Measurements from ENCODE around the gene FAM163B.

FAM163B gene

GRCh38 chr9:133533857-133534256 is 75.3 kb downstream of the FAM163B start:
- Histone ChIP-seq H3K36me3 (ENCODE audit: control insufficient read depth, insufficient read depth, low read length) (peaks cover 18% of the 10 kb centered on the region), H3K4me3 (ENCODE audit: extremely low read depth, insufficient read depth, low read length, poor library complexity, severe bottlenecking) (peak overlapping the region; percentile 49), H3K9me3 (ENCODE audit: control insufficient read depth, low read length) (no peaks in the 10 kb centered on the region), H3K4me1 (ENCODE audit: control insufficient read depth, insufficient read depth, low read length, poor library complexity, severe bottlenecking) (peaks cover 44% of the 10 kb centered on the region), H3K27ac (ENCODE audit: low read depth, low read length, severe bottlenecking) (peak overlapping the region; percentile 29)
- 67 to 69% methylated on average over 8 to 9 of the region's 9 CpGs for WGBS, 2 experiments (ENCODE audit: insufficient coverage in 2 of 2)

DNA sequence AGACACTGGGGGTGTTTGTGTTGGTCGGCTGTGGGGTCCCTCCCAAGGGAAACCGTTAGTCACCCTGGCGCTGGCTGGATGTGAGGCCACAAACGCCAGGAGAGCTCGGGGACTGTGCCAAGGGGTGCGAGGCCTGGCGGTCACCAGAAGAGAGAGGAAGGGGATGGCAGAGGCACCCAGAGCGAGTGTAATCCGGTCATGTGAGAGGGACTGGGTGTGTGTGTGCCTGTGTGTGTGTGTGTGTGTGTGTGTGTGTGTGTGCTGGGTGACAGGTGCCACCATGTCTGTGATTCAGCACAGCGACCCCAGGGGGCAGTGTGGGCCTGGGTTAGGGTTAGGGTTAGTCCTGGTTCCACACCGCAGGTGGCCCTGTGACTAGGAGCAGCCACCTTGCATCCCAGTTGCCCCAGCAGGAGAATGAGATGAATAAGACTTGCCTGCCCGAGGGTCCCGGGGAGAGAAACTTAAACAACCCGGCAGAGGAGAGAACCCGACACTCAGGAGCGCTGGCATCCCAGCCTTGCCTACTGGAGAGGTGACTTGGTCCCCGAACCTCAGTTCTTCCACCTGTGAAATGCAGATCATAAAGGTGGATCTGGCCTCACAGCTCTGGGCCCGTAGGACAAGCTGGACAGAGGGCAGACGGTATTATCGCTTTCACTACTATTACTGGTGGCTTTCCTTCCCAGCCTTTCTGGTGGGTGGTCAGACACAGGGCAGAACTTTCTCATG is 76.1 kb downstream of the FAM163B start:
- Histone ChIP-seq H3K4me1 (ENCODE audit: control insufficient read depth, insufficient read depth, low read length, poor library complexity, severe bottlenecking) (peaks cover 47% of the 10 kb centered on the region), H3K9me3 (ENCODE audit: control insufficient read depth, low read length) (no peaks in the 10 kb centered on the region), H3K27ac (ENCODE audit: low read depth, low read length, severe bottlenecking) (no peak overlapping the region), H3K4me3 (ENCODE audit: extremely low read depth, insufficient read depth, low read length, poor library complexity, severe bottlenecking) (no peak overlapping the region), H3K36me3 (ENCODE audit: control insufficient read depth, insufficient read depth, low read length) (peaks cover 10% of the 10 kb centered on the region)
- whole genome bisulfite sequencing, 2 experiments (ENCODE audit: insufficient coverage in 2 of 2), result 71 to 74% methylated on average over 14 to 20 of the region's 20 CpGs

DNA sequence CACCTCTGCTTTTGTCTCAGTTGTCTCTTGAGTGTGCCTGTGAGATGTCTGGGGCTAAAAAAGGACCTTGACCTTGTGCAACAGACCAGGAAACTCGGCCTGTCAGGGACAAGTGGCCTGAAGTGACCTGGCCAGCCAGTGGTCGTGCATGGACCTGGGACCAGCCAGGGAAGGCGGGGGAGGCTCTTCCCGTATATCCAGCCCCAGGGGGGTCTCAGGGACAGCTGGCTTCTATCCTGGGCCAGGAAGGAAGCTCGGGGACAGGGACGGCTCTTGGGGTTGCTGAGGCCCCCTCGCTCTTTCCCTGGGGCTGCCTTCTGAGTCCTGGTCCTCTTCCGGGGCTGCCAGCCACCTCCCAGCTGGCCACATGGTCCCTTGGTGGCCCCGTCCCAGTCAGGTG is 77.9 kb downstream of the FAM163B start:
- WGBS, 2 experiments (ENCODE audit: insufficient coverage in 2 of 2), result 85 to 92% methylated on average over 8 to 9 of the region's 9 CpGs
- no peak overlapping the region for H3K27ac ChIP-seq (ENCODE audit: low read depth, low read length, severe bottlenecking)
- no peaks in the 10 kb centered on the region for H3K9me3 ChIP-seq (ENCODE audit: control insufficient read depth, low read length)
- no peak overlapping the region for H3K4me3 ChIP-seq (ENCODE audit: extremely low read depth, insufficient read depth, low read length, poor library complexity, severe bottlenecking)
- H3K4me1 ChIP-seq (ENCODE audit: control insufficient read depth, insufficient read depth, low read length, poor library complexity, severe bottlenecking), result peaks cover 55% of the 10 kb centered on the region
- peaks cover 3% of the 10 kb centered on the region for H3K36me3 ChIP-seq (ENCODE audit: control insufficient read depth, insufficient read depth, low read length)

DNA sequence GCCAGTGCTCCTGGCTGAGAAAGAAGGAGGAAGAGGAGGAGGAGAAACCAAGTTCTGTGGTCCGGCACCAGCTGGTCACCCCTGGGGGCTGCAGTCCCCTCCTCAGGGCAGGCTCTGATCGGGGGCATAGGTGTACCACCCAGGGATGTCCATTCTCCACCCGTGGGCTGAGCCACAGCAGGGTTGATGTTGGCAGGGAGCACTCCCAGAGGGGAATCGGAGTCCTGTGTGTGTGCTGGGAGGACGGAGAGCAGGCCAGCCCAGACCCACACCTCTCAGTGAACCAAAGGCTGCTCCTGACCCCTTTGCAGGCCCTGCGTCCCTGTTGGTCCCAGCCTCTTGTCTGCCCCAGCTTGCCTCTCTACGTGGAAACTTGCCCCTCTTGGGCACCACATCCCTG is 79.3 kb downstream of the FAM163B start:
- 90 to 91% methylated on average over 2 to 7 of the region's 7 CpGs for WGBS, 2 experiments (ENCODE audit: insufficient coverage in 2 of 2)

GRCh38 chr9:133529457-133529856 is 79.7 kb downstream of the FAM163B start:
- H3K4me3 ChIP-seq (ENCODE audit: extremely low read depth, insufficient read depth, low read length, poor library complexity, severe bottlenecking), result no peak overlapping the region
- WGBS, 2 experiments (ENCODE audit: insufficient coverage in 2 of 2), result 79 to 90% methylated on average over 7 of the region's 7 CpGs
- no peaks in the 10 kb centered on the region for H3K9me3 ChIP-seq (ENCODE audit: control insufficient read depth, low read length)
- no peaks in the 10 kb centered on the region for H3K36me3 ChIP-seq (ENCODE audit: control insufficient read depth, insufficient read depth, low read length)
- peaks cover 59% of the 10 kb centered on the region for H3K4me1 ChIP-seq (ENCODE audit: control insufficient read depth, insufficient read depth, low read length, poor library complexity, severe bottlenecking)
- H3K27ac ChIP-seq (ENCODE audit: low read depth, low read length, severe bottlenecking), result no peak overlapping the region

More for the DNA sequence above, 79.3 kb downstream of the FAM163B start:
- no peaks in the 10 kb centered on the region for H3K9me3 ChIP-seq (ENCODE audit: control insufficient read depth, low read length)
- H3K27ac ChIP-seq (ENCODE audit: low read depth, low read length, severe bottlenecking), result no peak overlapping the region
- H3K36me3 ChIP-seq (ENCODE audit: control insufficient read depth, insufficient read depth, low read length), result no peaks in the 10 kb centered on the region
- H3K4me3 ChIP-seq (ENCODE audit: extremely low read depth, insufficient read depth, low read length, poor library complexity, severe bottlenecking), result no peak overlapping the region
- H3K4me1 ChIP-seq (ENCODE audit: control insufficient read depth, insufficient read depth, low read length, poor library complexity, severe bottlenecking), result peaks cover 59% of the 10 kb centered on the region

DNA sequence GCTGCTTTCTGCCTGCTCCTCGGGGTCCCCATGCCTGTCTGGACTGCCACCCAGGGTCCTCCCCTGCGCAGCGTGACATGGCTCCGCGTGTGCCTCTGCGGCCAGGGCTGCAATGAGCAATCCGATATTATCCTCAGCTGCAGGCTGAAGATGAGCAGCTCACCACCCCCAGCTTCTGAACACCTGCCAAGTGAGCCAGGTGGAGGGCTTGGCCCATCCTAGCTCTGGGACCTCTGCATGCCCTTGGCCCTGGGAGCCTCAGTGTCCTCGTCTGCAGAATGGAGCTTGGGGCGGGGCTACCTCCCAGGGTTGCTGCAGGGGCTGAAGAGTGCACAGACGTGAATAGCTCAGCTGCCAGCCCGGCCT is 80.3 kb downstream of the FAM163B start:
- H3K4me1 ChIP-seq (ENCODE audit: control insufficient read depth, insufficient read depth, low read length, poor library complexity, severe bottlenecking), result peaks cover 56% of the 10 kb centered on the region
- no peak overlapping the region for H3K4me3 ChIP-seq (ENCODE audit: extremely low read depth, insufficient read depth, low read length, poor library complexity, severe bottlenecking)
- H3K27ac ChIP-seq (ENCODE audit: low read depth, low read length, severe bottlenecking), result no peak overlapping the region
- H3K36me3 ChIP-seq (ENCODE audit: control insufficient read depth, insufficient read depth, low read length), result no peaks in the 10 kb centered on the region
- WGBS, 2 experiments (ENCODE audit: insufficient coverage in 2 of 2), result 82 to 94% methylated on average over 8 to 11 of the region's 11 CpGs
- no peaks in the 10 kb centered on the region for H3K9me3 ChIP-seq (ENCODE audit: control insufficient read depth, low read length)

DNA sequence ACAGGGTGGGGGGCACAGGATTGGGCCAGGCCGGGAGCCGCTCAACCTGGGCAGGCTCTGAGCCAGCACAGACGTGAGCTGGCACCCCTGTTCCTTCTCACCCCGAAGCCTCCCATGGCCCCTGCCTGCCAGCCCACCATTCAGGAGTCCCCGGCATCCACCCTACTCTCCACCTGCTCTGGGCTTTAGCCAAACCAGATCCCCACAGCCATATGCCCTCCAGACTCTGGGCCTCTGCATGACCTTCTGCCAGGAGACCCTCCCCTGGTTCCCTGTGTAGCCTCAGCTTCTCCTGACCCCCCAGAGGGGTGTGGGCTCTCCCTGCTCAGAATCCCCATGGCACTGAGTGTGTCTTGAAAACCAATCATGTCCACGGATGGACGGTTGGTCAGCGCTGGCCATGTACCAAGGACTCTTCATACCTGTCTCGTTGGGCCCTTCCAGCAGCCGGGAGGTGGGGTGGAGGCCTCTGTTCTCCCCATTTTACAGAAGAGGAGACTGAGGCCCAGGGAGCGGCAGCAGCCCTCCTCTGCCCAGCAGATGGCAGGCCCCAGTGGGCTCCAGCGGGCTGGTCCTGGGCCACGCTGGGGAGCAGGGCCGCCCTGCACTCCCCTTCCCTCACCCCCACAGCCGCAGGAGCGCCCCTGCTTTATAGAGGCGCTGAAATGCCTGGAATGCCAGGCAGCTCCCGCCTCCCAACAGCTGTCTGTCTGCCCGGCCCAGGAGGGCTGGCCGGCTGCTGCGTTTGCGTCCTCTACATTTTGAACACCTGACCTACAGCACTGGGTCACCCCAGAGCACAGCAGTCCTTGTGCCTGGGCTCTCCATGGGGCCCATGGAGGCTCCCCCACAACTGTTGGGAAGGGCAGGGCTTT is 81.0 kb downstream of the FAM163B start:
- Histone ChIP-seq H3K36me3 (ENCODE audit: control insufficient read depth, insufficient read depth, low read length) (no peaks in the 10 kb centered on the region), H3K9me3 (ENCODE audit: control insufficient read depth, low read length) (no peaks in the 10 kb centered on the region), H3K4me1 (ENCODE audit: control insufficient read depth, insufficient read depth, low read length, poor library complexity, severe bottlenecking) (peaks cover 51% of the 10 kb centered on the region), H3K4me3 (ENCODE audit: extremely low read depth, insufficient read depth, low read length, poor library complexity, severe bottlenecking) (no peak overlapping the region), H3K27ac (ENCODE audit: low read depth, low read length, severe bottlenecking) (no peak overlapping the region)
- 83 to 85% methylated on average over 16 to 20 of the region's 22 CpGs for WGBS, 2 experiments (ENCODE audit: insufficient coverage in 2 of 2)

DNA sequence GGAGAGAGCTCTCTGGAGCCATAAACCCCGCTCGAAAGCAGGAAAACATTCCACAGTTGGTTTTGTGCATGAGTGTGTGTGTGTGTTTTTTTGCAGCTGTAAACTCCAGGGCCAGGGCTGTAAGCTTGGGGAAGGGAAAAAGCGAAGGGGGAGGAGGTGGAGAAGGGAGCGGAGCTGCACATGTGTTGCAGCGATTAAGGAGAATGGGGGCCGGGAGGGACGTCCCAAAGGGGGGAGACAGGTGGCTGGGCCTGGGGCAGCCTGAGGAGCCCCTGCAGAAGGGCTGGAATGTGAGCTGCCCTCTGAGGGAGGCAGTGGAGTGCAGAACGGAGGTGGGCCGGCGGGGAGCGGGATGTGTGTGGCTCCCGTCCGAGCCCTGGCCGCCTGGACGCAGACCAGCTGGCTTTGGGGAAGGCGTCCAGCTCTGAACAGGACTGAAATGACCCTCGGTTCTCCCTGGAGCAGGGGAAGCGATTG is 81.7 kb downstream of the FAM163B start:
- peak overlapping the region; percentile 62 for H3K27ac ChIP-seq (ENCODE audit: low read depth, low read length, severe bottlenecking)
- H3K9me3 ChIP-seq (ENCODE audit: control insufficient read depth, low read length), result no peaks in the 10 kb centered on the region
- H3K36me3 ChIP-seq (ENCODE audit: control insufficient read depth, insufficient read depth, low read length), result no peaks in the 10 kb centered on the region
- 64 to 67% methylated on average over 12 to 18 of the region's 18 CpGs for WGBS, 2 experiments (ENCODE audit: insufficient coverage in 2 of 2)
- no peak overlapping the region for H3K4me3 ChIP-seq (ENCODE audit: extremely low read depth, insufficient read depth, low read length, poor library complexity, severe bottlenecking)
- peaks cover 48% of the 10 kb centered on the region for H3K4me1 ChIP-seq (ENCODE audit: control insufficient read depth, insufficient read depth, low read length, poor library complexity, severe bottlenecking)
